Stomach smooth muscle (tissue), 2 donors: ENCODE data around the gene PAK5.

Source experiments
- H3K27ac ChIP-seq: one replicate; pipeline ENCODE4 v1.7.0; 2013; ENCODE audit warnings: mild to moderate bottlenecking, low read length, inconsistent platforms
- H3K27me3 ChIP-seq, 2 donors: one replicate each; pipeline ENCODE4 v1.7.0; 2013; ENCODE audit warnings: low read length in 2 of 2; ENCODE audit not compliant: insufficient read depth in 2 of 2, control insufficient read depth in 1 of 2
- H3K36me3 ChIP-seq, 2 donors: one replicate each; pipeline ENCODE4 v1.7.0; 2013; ENCODE audit warnings: low read length in 2 of 2; ENCODE audit not compliant: control insufficient read depth in 2 of 2, insufficient read depth in 2 of 2
- H3K4me1 ChIP-seq: one replicate; pipeline ENCODE4 v1.7.0; 2013; ENCODE audit warnings: low read length; ENCODE audit not compliant: control insufficient read depth, insufficient read depth
- H3K4me3 ChIP-seq, 2 donors: one replicate each; pipeline ENCODE4 v1.7.0; 2013; ENCODE audit warnings: low read length in 2 of 2
- H3K9ac ChIP-seq, 2 donors: one replicate each; pipeline ENCODE4 v1.7.0; 2013; ENCODE audit warnings: low read length in 2 of 2, mild to moderate bottlenecking in 1 of 2
- H3K9me3 ChIP-seq, 2 donors: one replicate each; pipeline ENCODE4 v1.7.0; 2013; ENCODE audit warnings: low read length in 2 of 2; ENCODE audit not compliant: control insufficient read depth in 2 of 2
- donor health status: healthy.
- donor health status: Pancreatic carcinoma.

Gene PAK5

GRCh38 chr20:9571783-9572182 is 267.1 kb downstream of the PAK5 start:
- no peaks in the 10 kb centered on the region for H3K4me1 ChIP-seq
- H3K36me3 ChIP-seq: no peaks in the 10 kb centered on the region
- H3K27ac ChIP-seq: no peak overlapping the region
- H3K27me3 ChIP-seq: peaks cover 2 to 3% of the 10 kb centered on the region in 2 donors
- H3K9me3 ChIP-seq: no peaks in the 10 kb centered on the region
- no peak overlapping the region for H3K4me3 ChIP-seq
- no peak overlapping the region for H3K9ac ChIP-seq

DNA sequence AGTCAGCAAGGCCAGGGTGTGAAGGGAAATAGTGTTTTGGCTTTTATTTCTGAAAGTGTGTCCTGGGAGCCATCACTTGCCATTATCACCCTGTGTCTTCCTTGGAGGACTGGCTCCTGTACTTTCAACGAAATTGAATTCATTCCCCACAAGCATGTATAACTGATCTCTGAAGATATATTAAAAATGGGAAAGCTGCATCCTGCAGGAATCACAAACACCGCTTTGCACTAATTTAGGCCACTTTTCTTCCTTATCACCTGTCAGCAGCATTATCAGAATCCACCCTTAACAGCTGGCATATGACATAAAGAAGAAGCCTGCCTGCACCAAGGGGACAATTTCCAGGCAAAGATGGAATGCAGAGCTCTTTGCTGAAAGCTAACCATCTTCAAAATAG is 268.3 kb downstream of the PAK5 start:
- H3K36me3 ChIP-seq: no peaks in the 10 kb centered on the region
- no peak overlapping the region for H3K9ac ChIP-seq
- H3K4me1 ChIP-seq: no peaks in the 10 kb centered on the region
- no peaks in the 10 kb centered on the region for H3K9me3 ChIP-seq
- no peak overlapping the region for H3K27ac ChIP-seq
- H3K27me3 ChIP-seq: peaks cover 2 to 3% of the 10 kb centered on the region in 2 donors
- no peak overlapping the region for H3K4me3 ChIP-seq

DNA sequence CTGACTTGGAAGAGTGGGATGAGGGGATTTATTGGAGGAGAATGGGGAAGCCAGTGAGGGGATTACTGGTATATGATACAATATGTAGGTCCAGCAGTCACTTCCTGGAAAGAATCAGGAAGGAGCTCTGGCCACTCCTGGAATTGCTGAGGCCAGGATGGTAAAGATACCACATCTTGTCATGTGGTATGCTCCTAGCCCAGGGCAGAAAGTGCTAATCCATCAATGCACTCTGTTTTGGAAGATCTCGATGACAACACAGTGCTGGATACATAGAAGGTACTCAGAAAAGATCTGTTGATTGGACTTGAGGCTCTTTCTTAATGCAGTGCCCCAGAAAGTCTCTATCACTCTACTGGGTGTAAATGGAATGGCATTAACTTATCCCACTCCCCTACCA is 271.9 kb downstream of the PAK5 start:
- peaks cover 0 to 2% of the 10 kb centered on the region in 2 donors for H3K27me3 ChIP-seq
- no peak overlapping the region for H3K4me3 ChIP-seq
- no peak overlapping the region for H3K9ac ChIP-seq
- no peak overlapping the region for H3K27ac ChIP-seq
- no peaks in the 10 kb centered on the region for H3K9me3 ChIP-seq
- H3K36me3 ChIP-seq: no peaks in the 10 kb centered on the region
- H3K4me1 ChIP-seq: no peaks in the 10 kb centered on the region

DNA sequence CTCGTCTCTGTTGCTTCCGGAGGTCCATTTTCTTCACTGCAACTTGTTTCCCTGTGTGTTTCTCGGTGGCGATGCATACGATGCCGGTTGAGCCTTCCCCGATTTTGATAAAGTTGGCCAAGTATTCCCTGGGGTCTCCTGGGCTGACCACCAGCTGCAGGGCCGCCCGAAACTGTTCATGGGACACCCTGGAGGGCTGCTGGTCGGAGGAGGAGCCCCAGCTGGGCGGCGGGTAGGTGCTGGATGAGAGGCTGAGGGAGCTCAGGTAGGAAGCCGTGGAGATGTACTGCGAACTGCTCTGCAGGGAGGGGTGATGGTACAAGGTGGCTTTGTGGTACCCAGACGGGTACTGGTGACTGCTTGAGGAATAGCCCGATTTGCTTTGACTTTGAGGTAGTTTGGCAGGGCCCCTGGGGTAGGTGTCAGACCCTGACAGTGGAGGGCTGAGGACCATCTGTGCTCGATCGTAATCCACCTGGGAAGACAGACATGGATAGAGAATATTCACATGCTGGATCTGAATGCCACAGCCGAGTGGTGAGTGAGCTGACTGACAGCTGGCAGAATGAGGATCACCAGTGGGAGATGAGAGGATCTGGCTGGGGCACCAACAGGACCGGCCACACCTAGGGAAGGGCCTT is 272.8 kb downstream of the PAK5 start:
- H3K4me1 ChIP-seq: no peaks in the 10 kb centered on the region

DNA sequence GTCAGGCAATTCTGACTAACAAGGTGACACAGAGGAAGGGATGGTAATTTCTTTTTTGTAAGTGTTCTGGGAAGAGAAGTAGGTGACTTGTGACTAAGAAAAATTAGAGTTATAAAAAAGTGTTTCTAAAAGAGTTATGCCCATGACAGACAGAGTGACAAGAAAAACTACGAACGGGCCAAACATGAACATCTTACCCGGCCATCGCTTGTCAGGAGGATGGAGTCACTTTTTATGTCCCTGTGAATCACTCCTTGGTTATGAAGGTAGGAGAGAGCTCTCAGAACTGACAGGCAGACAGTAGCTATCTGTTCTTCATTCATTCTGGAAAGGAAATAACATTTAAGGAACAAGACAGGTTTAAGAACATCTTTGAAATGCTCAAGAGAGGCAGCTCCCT is 281.5 kb downstream of the PAK5 start:
- no peak overlapping the region for H3K27ac ChIP-seq
- H3K9me3 ChIP-seq: peaks cover 0 to 5% of the 10 kb centered on the region in 2 donors
- H3K36me3 ChIP-seq: no peaks in the 10 kb centered on the region
- no peaks in the 10 kb centered on the region for H3K27me3 ChIP-seq
- H3K4me1 ChIP-seq: no peaks in the 10 kb centered on the region
- no peak overlapping the region for H3K4me3 ChIP-seq
- no peak overlapping the region for H3K9ac ChIP-seq

More for the DNA sequence above, 272.8 kb downstream of the PAK5 start:
- Histone ChIP-seq H3K9ac (no peak overlapping the region), H3K36me3 (no peaks in the 10 kb centered on the region), H3K4me3 (no peak overlapping the region), H3K27me3 (peaks cover 0 to 2% of the 10 kb centered on the region in 2 donors), H3K9me3 (no peaks in the 10 kb centered on the region), H3K27ac (no peak overlapping the region)

GRCh38 chr20:9555781-9556180 is 283.1 kb downstream of the PAK5 start:
- Histone ChIP-seq H3K4me1 (no peaks in the 10 kb centered on the region), H3K27me3 (no peaks in the 10 kb centered on the region), H3K9ac (no peak overlapping the region), H3K36me3 (no peaks in the 10 kb centered on the region), H3K27ac (no peak overlapping the region), H3K9me3 (peaks cover 0 to 5% of the 10 kb centered on the region in 2 donors), H3K4me3 (no peak overlapping the region)

DNA sequence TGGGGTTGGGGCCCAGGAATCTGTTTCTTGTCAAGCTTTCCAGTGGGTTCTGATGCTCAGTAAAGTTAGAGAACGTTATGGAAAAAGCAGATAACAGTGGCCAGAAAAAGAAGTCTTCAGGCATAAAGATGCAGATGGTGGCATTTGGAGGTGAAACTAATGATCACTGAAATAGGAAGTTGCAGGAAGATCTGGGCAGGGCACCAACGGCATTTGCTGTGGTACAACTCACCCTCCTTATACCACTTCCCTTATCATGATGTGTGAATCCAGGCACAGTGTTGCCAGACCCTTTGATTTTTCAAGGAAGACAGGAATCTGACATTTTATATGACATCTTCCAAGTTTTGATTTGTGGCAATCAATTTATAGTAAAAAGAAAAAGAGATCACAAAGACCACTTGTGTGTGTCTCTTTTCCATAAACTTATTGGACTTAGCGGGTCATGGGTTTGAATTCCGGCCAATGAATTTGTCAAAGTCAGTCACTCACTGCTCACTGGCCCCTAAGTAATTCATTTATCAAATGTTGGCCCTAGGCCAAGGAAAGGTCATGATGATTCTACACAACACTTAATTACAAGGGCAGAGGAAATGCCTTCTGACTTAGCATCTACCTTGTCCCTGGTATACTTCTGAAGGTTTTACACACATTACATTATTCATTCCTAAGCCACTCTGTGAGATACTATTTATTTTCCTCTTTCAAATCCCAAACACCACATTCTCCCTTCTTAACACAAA is 286.9 kb downstream of the PAK5 start:
- Histone ChIP-seq H3K4me3 (no peak overlapping the region), H3K27me3 (peaks cover 0 to 2% of the 10 kb centered on the region in 2 donors), H3K36me3 (no peaks in the 10 kb centered on the region), H3K9me3 (peaks cover 0 to 5% of the 10 kb centered on the region in 2 donors), H3K9ac (no peak overlapping the region), H3K4me1 (no peaks in the 10 kb centered on the region), H3K27ac (no peak overlapping the region)

DNA sequence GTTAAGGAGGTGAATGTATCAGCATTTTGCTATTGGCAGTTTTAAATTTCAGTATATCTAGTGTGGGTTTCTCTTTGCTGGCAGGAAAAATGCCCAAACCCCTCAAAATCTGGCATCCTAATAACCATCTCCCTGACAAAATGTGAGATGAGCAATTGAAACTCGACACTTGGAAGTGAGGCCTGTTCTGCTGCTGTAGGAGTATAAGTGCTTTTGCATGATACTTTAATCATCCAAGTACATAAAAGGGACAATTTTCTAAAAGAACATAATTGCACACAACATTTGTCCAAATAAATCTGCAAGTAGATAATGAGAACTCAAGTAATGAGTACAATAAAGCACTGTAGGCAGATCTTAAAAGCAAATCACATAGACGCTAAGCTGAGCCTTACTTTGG is 288.0 kb downstream of the PAK5 start:
- no peak overlapping the region for H3K9ac ChIP-seq
- no peaks in the 10 kb centered on the region for H3K36me3 ChIP-seq
- no peak overlapping the region for H3K4me3 ChIP-seq
- H3K27ac ChIP-seq: no peak overlapping the region
- peaks cover 0 to 2% of the 10 kb centered on the region in 2 donors for H3K9me3 ChIP-seq
- peaks cover 0 to 2% of the 10 kb centered on the region in 2 donors for H3K27me3 ChIP-seq
- H3K4me1 ChIP-seq: no peaks in the 10 kb centered on the region

DNA sequence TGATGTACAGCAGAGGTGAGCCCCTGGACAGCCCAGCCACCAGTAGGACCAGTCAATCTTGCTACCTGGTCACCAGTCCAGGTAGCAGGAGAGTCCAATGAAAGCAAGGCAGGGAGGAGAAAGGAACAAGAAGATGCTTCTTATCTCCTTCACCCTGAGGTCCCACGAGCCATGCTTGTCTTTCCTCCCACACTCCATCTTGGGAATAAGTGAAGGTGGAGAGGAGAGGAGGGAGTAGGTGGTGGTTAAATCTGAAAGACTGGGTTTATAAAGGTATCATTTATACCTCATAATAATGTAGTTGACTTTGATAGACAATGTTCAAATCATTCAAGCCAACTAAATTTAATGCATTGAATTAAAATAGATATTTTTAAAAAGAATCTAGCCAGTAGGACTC is 288.6 kb downstream of the PAK5 start:
- no peaks in the 10 kb centered on the region for H3K9me3 ChIP-seq
- no peak overlapping the region for H3K9ac ChIP-seq
- H3K4me3 ChIP-seq: no peak overlapping the region
- peaks cover 0 to 2% of the 10 kb centered on the region in 2 donors for H3K27me3 ChIP-seq
- no peak overlapping the region for H3K27ac ChIP-seq
- H3K36me3 ChIP-seq: no peaks in the 10 kb centered on the region
- no peaks in the 10 kb centered on the region for H3K4me1 ChIP-seq

DNA sequence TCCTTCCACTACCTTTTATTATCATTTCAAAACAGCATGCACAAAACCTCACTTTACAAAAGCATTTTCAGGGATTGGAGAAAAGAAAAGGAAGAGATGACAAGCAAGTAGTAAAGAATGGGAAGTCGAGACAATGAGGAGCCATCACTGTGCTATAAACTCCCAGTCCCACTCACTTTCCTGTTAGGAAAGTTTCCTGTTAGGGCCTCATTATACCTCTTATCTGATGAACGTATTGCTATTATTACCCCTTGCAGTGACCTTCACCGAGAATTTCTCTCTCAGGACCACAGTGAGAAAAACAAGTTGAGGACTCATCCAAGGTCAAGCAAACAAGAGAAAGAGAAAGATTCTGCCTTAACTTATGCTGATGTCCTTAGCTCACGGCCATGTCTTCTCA is 295.7 kb downstream of the PAK5 start:
- H3K4me1 ChIP-seq: no peaks in the 10 kb centered on the region
- H3K36me3 ChIP-seq: no peaks in the 10 kb centered on the region
- H3K9ac ChIP-seq: no peak overlapping the region
- H3K4me3 ChIP-seq: no peak overlapping the region
- peaks cover 0 to 2% of the 10 kb centered on the region in 2 donors for H3K27me3 ChIP-seq
- no peaks in the 10 kb centered on the region for H3K9me3 ChIP-seq
- no peak overlapping the region for H3K27ac ChIP-seq

- Histone ChIP-seq H3K9ac (no peak overlapping the region), H3K27me3 (no peaks in the 10 kb centered on the region), H3K4me1 (no peaks in the 10 kb centered on the region), H3K36me3 (no peaks in the 10 kb centered on the region), H3K4me3 (no peak overlapping the region), H3K9me3 (no peaks in the 10 kb centered on the region), H3K27ac (no peak overlapping the region)
Measured at GRCh38 chr20:9535449-9535848, 303.4 kb downstream of the PAK5 start.
